Measurements from ENCODE around the gene GRAMD1C.

Gene GRAMD1C

GRCh38 chr3:113832477-113833164, 6.0 kb upstream of the GRAMD1C start:
- no peaks in the 10 kb centered on the region for H3K4me1 ChIP-seq (ENCODE audit: insufficient read depth, low read length)
- no peak overlapping the region for H3K27ac ChIP-seq (ENCODE audit: low read length)
- no peak overlapping the region for H2AFZ ChIP-seq (ENCODE audit: low read depth, low read length)
- no peaks in the 10 kb centered on the region for H3K79me2 ChIP-seq (ENCODE audit: insufficient read depth, low read length)
- DNase-seq = no peak
- H3K27me3 ChIP-seq (ENCODE audit: insufficient read depth, low read length, poor library complexity) = no peaks in the 10 kb centered on the region
- no peaks in the 10 kb centered on the region for H3K9me3 ChIP-seq (ENCODE audit: insufficient read depth, low read length, severe bottlenecking)
- no peak overlapping the region for H3K9ac ChIP-seq (ENCODE audit: low read depth, low read length)
- H3K4me3 ChIP-seq (ENCODE audit: low read depth in 1 of 2, low read length in 2 of 2) = no peak overlapping the region
- no peaks in the 10 kb centered on the region for H4K20me1 ChIP-seq (ENCODE audit: insufficient read depth, low read length)
- ATAC-seq (ENCODE audit: insufficient read depth, low read depth) = no peak
- TF ChIP-seq EZH2 (IDR thresholded peaks at IDR 0.05; ENCODE audit: borderline replicate concordance, low read depth, low read length, severe bottlenecking) = no peak
- no peak for TF ChIP-seq CTCF (IDR thresholded peaks at IDR 0.05; ENCODE audit: borderline replicate concordance, extremely low read depth, low read length, poor library complexity, severe bottlenecking)
- H3K4me2 ChIP-seq (ENCODE audit: insufficient read depth, low read length) = no peak overlapping the region
- no peaks in the 10 kb centered on the region for H3K36me3 ChIP-seq (ENCODE audit: insufficient read depth, low read length)

- TF ChIP-seq CTCF (IDR thresholded peaks at IDR 0.05; ENCODE audit: borderline replicate concordance, extremely low read depth, low read length, poor library complexity, severe bottlenecking) (no peak), EZH2 (IDR thresholded peaks at IDR 0.05; ENCODE audit: borderline replicate concordance, low read depth, low read length, severe bottlenecking) (no peak)
- no peak for ATAC-seq (ENCODE audit: insufficient read depth, low read depth)
- H3K36me3 ChIP-seq (ENCODE audit: insufficient read depth, low read length) = no peaks in the 10 kb centered on the region
- no peaks in the 10 kb centered on the region for H3K9me3 ChIP-seq (ENCODE audit: insufficient read depth, low read length, severe bottlenecking)
- H3K9ac ChIP-seq (ENCODE audit: low read depth, low read length) = no peak overlapping the region
- no peak overlapping the region for H3K4me2 ChIP-seq (ENCODE audit: insufficient read depth, low read length)
- H3K27ac ChIP-seq (ENCODE audit: low read length) = no peak overlapping the region
- H3K79me2 ChIP-seq (ENCODE audit: insufficient read depth, low read length) = no peaks in the 10 kb centered on the region
- peaks cover 17% of the 10 kb centered on the region for H3K4me1 ChIP-seq (ENCODE audit: insufficient read depth, low read length)
- H3K4me3 ChIP-seq (ENCODE audit: low read depth in 1 of 2, low read length in 2 of 2) = no peak overlapping the region
- DNase-seq = no peak
- H2AFZ ChIP-seq (ENCODE audit: low read depth, low read length) = no peak overlapping the region; the same call in 1 of the 2 replicates
- no peaks in the 10 kb centered on the region for H3K27me3 ChIP-seq (ENCODE audit: insufficient read depth, low read length, poor library complexity)
- no peaks in the 10 kb centered on the region for H4K20me1 ChIP-seq (ENCODE audit: insufficient read depth, low read length)
These were observed 3.6 kb upstream of the GRAMD1C start for GRCh38 chr3:113834983-113835382.

- Histone ChIP-seq H3K4me2 (ENCODE audit: insufficient read depth, low read length) (peak overlapping the region; percentile 82), H3K4me3 (ENCODE audit: low read depth in 1 of 2, low read length in 2 of 2) (peak overlapping the region in 1 of 2 experiments; percentile 74; a peak in 3 of 4 replicates), H2AFZ (ENCODE audit: low read depth, low read length) (peak overlapping the region; percentile 90)
These were observed 963 bp downstream of the GRAMD1C start for GRCh38 chr3:113839551-113839950.

More at GRCh38 chr3:113839551-113839950, 963 bp downstream of the GRAMD1C start:
- no peak for ATAC-seq (ENCODE audit: insufficient read depth, low read depth)
- Histone ChIP-seq H4K20me1 (ENCODE audit: insufficient read depth, low read length) (no peaks in the 10 kb centered on the region), H3K9ac (ENCODE audit: low read depth, low read length) (peak overlapping the region; percentile 65), H3K27me3 (ENCODE audit: insufficient read depth, low read length, poor library complexity) (no peaks in the 10 kb centered on the region), H3K27ac (ENCODE audit: low read length) (no peak overlapping the region), H3K9me3 (ENCODE audit: insufficient read depth, low read length, severe bottlenecking) (no peaks in the 10 kb centered on the region), H3K4me1 (ENCODE audit: insufficient read depth, low read length) (peaks cover 21% of the 10 kb centered on the region), H3K79me2 (ENCODE audit: insufficient read depth, low read length) (no peaks in the 10 kb centered on the region), H3K36me3 (ENCODE audit: insufficient read depth, low read length) (no peaks in the 10 kb centered on the region)
- DNase-seq = no peak
- TF ChIP-seq CTCF (IDR thresholded peaks at IDR 0.05; ENCODE audit: borderline replicate concordance, extremely low read depth, low read length, poor library complexity, severe bottlenecking) = no peak
- TF ChIP-seq EZH2 (IDR thresholded peaks at IDR 0.05; ENCODE audit: borderline replicate concordance, low read depth, low read length, severe bottlenecking) = no peak
